GM19372 (cell line): ENCODE results near the gene CTRB2.

Experiments
- ATAC-seq: cut with Tn5 transposase; IDR thresholded peaks from one replicate; pipeline ENCODE4 v1.9.1; 2021; ENCODE audit warnings: mild to moderate bottlenecking, low read depth, moderate library complexity; ENCODE audit not compliant: unreplicated experiment

Gene CTRB2

DNA sequence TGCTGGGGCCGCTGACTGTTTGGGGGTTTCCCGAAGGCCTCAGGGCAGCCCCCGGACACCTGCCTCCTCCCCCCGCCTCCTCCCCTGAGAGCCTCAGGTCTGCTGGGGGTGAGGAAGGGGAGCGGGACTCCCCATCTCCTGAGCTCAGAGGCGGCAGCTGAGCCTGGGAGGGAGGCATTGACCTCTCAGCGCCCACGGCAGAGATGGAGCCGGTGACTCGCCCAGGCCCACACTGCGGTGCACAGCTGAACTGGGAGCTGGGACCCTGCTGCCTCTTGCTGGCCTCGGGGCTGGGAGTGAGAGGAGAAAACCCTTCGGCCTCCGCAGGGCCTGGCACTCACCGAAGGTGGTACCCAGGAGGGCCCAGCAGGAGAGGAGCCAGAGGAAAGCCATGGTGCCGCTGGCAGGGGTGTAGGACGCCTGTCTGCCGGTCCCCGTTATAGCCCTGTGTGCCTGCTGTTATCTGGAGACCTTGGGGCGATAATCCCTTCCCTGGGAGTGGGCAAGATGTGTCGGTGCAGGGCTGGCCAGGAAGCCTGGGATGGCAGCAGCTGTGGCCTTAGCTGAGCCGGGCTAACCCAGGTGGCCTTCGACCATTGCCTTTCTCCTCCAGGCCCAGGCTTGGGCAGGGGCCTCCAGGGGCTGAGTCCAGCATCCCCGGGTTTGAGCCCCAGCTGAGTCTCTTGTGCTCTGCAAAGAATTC, at the start of gene CTRB2:
Gene CTRB2 (minus strand): TSS at position 413 of the 703 bp plus-strand sequence. CDS start 20 bp downstream, at position 393.
- ATAC-seq = no peak

DNA sequence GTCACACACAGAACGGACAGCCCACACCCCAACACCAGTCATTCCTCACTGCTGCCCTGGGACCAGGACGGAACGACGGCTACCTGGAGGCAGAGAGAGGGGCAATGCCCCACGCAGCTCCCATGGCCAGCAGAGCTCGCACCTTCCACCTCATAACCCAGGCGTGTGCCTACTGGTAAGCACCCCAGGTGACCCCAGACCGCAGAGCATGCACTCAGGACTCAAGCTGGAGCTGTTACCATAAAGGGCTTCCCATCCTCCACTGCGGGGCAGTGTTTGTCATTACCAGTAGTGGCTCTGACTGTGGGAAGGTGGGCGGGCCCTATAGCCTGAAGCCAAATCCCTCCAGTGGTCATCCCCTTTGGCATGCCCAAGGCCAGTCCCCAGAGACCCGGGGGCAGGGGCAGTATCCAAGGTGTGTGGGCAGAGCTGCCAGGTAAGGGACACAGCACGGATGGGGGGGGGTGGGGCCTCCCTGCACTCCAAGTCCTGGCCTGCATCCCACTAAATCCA, 49.2 kb upstream of the CTRB2 start:
- ATAC-seq = no peak

DNA sequence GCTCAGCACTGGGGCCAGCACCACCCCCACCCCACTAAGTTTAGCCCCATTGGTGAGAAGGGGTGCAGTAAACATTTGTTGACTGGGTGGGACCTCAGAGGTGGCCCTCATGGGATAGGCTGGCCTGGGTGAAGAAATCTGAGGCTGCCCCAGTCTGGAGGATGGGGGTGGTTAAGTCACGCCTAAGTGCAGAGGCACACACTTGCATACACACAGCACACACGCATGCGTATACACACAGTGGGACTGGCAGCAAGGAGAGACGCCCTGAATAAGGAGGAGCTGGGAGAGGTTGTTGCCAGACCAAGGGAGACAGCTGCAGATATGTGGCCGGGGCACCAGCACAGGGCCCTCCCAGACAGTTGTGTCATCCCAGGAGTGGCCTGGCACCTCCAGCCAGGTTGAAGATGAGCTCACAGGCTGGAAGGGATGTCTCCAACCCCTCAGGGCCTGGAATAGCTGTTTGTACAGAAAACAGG, 47.4 kb upstream of the CTRB2 start:
- no peak for ATAC-seq

DNA sequence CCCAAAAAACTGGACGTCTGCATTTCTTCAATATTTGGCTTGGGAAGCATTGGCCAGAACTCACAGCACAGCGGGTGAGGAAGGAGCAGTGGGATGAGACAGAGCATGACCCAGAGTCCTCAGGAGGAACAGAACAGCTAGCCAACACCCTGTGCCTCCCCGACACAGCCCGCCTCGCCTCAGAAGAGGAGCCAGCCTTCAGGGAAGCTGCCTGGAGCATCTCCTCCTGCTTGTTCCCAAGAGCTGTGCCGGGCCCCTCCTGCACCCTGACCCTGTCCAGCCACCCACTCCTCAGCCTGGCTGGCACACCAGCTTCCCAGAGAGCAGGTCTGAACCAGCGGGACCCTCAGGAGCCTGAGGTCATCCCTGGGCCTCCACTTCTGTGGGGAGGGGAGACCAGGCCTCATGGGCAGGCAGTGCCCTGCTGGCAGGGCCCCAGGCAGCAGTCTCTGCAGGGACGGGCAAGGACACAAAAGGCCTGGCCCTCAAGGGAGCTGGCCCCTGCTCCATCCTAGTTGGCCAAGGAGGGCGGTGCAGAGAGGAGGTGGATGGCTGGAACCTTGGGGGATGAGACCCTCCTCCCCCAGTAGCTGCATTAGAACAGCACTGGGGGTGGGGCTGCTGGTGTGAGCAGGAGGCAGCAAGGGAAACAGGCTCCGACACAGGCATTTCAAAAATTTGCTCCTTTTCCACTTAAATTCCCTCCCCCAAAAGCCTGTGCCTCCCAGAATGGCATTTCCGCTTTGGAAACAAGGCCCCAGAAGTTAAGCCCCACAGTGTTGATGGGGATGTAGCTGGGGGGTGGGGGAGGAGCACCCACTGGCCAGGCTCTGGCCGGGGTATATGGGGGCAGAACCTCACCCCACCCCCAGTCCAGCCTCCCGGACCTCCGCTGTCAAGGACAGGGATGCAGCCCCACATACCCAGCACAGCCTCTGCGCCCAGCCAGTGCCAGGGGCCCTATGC, 46.3 kb upstream of the CTRB2 start:
- no peak for ATAC-seq

DNA sequence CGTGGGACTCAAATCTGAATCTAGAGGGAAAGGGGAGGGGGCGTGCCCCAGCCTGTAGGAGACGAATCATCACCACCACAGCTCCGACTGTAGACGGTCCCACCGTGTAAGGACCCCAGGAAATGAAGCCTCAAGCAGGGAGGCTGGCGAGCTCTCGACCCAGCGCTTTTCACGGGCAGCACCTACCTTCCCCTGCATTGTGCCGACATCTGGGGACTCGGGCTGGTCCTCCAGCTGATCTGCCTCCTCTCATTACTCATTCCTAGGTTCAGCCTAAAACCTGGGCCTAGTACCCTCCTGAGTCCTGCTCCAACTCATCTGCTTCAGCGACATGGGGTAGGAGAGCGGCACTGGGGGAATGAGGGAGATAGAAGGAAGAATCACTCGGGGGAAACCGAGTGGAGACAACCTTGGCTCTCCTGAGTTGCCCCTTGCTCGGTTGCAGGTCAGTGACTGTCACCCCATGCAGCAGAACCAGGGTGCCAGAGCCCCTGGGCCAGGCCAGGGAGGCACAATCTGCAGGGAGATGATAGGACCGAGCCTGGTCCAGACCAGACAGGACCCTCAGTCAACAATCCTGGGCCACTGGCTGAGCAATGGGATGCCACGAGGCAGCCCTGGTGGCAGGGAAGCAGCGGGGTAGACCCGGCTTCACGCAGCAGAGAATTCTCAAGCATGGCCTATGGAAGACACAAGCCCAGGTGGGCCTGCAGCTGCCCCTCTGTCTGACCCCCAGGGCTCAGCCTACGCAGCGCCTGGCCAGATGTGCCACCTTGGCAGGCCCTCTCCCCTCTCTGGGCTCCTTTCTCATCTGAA, 45.3 kb upstream of the CTRB2 start:
- ATAC-seq = no peak

DNA sequence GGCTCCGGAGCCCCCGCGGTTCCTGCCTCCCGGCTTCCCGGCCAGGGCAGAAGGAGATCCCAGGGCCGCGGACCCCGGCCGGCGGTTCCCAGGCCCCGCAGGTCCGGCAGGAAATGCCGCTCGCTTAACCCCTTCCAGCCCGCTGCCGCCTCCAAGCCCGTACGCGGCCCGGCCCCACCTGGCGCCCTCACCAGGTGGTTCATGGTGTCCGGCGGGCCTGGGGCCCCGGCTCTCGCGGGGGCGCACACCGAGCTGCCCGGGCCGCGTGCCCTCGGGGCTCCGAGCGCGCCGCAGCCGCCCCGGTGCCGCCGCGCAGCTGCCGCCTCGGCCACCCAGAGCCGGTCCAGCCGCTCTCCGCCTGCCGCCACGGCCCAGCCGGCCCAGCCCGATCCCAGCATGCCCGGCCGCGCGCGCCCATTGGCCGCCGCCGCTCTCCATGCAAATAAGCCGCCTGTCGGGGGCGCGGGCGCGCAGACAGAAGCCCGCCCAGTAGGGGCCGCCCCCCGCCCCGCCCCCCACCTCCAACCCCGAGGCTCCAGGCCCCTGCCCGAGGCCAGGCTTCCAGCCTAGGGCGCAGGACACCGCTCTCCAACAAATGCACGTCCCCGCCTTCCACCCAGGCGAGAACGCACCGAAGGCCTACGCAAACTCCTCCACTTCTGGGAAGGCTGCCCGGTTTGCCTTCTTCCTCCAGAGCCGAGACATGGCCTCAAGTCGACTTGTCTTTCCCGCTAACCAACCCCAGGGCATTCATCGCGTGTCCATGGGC, 44.5 kb upstream of the CTRB2 start, which contains the start of gene BCAR1:
Gene BCAR1 (minus strand): TSS at position 345 of the 769 bp plus-strand sequence. CDS start 142 bp downstream, at position 203.
- peak; percentile 83 for ATAC-seq

DNA sequence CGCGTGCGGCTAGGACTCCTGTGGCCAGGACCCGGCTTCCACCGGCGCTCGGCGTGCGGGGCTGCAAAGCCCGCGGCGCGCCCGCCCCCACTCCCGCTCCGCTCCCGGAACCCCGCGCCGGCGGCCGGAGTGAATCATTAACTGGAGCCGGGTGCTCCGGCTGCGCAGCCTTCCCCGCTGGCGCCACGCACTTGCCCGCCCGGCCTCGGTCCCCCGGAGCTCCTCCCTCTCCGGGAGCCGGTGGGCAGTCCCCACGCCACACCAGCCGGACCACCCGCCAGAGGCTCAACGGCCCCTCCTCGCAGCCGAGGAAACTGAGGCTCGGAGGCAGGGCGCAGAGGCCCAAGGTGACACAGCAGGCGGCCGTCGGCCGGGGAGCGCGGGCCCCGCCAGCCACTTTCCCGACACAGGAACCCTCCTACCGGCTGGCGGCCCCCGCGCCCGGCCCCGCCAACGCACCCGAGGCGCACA, 43.9 kb upstream of the CTRB2 start:
- ATAC-seq = peak; percentile 37

DNA sequence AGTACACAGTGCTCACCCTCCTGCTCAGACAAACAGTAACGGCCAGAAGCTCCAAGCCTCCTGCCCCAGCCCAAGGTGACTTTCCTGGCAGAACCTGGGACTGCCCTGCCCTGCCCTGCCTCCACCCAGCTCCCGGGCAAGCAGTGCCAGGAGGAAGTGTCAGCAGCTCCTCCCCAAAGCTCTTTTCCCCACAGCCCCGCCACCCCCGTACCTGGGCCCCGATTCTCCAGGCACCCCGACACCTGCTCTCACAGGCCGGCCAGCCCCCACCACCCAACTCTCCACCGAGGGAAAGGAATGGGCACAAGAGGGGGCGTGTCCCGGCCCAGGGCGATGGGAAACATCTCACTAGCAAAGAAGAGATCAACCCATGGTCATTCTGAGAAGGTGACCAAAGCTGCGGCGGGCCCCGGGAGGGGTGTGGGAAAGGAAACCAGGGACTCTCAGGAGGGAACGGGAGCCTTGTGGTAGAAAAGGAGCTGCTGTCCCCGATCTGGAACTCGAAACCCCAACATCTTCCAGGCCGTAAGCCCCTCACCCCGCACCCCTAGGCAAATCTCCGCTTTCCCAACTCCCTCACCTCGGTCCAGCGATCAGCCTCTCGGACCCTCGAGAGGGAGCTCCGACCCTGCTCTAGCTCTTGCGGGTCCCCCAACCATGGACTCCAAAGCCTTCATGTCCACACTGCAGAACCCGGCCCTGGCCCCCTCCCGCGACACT, 43.3 kb upstream of the CTRB2 start:
- ATAC-seq = no peak

DNA sequence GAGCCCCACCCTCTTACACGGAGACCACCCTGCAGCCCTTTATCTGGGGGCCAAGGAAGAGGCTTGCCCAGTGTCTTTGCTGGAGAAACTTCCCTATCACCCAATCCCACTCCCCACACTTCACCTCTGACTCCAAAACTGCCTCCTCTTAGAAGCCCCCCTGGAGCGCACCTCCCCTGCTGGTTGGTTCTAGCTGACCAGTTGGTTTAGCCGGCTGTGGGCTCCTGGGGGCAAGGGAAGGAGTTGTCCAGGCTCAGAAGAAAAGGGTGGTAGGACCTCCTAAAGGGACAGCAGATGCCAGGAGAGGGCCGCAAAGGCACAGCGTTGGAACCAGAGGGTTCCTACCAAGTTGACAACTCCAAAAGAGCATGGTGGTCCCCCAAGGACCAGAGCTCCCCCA, 42.5 kb upstream of the CTRB2 start:
- no peak for ATAC-seq

DNA sequence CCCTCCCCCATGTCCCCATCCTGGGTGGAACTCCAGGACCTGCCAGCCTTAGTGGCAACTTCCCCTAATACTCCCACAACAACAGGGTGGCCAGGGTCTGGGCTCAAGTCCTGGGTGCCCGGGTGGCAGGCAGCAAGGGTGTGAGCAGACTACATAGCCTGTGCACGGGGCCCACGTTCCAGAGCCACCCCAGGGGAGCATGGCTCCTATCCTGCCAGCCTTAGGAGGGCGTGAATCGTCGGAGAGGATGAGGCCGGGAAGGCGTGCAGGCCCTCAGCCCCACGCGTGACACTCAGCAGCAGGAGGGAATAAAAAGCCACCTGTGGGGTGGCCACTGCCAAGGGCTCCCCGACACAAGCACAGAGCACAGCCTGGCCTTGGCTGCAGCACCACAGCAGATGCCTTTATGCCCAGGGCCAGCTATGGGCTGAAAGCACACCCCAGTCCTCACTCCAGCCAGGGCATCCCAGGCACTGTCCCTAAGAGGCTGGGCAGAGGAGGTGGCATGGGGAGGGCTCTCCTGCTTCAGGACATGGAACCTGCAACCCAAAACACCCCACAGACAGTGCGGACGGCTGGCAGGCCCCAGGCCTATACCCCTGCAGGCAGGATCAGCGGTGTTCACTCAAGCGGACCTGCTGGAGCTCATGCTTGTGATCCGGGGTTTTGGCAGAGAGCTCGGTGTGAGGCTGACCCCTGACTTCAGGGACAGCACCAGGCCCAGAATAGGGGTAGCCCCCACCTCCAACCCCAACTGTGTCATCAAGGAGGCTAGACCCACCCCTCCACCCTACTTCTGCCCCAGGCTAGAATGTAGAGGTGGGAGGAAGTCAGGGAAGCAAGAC, 41.8 kb upstream of the CTRB2 start:
- ATAC-seq = no peak

DNA sequence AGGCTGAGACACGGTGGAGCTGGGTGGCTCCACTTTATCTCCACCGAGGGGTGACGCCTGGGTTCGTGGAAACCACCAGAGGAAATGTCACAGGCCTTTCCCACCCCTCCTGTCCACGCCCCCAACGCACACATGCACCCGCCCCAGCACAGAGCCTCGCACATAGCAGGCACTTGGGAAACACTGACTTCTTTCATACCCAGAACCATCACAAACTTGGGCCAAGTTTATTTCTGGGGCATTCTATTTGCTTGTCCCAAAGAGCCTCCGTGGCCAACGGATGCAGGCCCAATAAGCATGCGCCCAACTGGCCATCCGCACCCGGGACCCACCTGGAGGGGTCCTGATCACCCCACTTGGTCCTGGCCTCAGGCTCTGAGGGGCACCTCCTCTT, 41.2 kb upstream of the CTRB2 start:
- ATAC-seq = no peak

DNA sequence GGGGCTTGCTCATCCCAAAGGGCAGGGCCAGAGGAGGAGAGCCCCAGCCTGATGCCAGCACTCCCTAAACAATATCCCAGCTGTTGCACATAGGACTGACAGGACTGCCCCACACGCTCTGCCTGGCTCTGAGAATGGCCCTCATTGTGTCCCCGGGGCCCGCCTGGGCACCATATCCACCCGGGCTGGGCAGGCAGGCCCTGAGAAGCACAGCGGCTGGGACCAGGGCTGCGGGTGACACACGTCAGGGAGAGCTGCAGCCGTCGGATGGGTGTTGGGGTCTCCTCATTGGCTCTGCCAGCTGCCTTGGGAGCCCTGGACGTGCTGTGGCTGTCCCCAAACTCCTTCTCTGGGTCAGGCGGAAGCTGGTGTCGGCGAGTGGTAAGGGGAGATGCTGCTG, 40.3 kb upstream of the CTRB2 start:
- no peak for ATAC-seq

DNA sequence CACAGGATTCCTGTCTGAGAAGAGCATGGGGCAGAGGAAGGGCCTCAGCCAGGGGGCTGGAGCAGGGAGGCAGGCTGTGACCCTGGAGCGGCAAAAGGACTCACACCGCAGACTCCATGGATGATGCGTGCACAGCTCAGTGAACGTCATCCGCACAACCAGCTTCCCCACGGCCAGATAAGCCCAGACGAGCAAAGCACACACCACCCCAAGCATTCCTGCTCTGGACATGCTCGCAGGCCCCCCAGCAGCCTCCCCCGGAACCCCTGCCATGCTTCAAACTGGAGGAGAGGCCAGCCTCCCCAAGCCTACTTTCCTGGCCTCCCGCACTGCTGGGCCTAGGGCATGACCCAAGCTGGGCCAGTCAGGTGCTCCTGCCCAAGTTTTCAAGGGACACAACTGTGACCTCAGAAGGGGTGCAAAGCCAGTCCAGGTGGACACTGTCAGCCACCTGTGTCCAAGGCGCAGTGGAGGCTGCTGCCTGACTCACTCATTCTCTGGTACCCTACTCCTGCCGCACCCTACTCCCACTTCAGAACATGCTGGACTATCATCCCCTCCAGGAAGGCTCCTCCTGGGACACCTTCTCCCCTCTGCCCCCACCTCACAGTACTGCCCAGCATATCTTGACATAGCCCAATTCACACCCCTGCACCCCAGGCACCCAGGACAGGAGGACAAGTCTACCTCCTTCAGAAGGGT, 39.7 kb upstream of the CTRB2 start:
- no peak for ATAC-seq

DNA sequence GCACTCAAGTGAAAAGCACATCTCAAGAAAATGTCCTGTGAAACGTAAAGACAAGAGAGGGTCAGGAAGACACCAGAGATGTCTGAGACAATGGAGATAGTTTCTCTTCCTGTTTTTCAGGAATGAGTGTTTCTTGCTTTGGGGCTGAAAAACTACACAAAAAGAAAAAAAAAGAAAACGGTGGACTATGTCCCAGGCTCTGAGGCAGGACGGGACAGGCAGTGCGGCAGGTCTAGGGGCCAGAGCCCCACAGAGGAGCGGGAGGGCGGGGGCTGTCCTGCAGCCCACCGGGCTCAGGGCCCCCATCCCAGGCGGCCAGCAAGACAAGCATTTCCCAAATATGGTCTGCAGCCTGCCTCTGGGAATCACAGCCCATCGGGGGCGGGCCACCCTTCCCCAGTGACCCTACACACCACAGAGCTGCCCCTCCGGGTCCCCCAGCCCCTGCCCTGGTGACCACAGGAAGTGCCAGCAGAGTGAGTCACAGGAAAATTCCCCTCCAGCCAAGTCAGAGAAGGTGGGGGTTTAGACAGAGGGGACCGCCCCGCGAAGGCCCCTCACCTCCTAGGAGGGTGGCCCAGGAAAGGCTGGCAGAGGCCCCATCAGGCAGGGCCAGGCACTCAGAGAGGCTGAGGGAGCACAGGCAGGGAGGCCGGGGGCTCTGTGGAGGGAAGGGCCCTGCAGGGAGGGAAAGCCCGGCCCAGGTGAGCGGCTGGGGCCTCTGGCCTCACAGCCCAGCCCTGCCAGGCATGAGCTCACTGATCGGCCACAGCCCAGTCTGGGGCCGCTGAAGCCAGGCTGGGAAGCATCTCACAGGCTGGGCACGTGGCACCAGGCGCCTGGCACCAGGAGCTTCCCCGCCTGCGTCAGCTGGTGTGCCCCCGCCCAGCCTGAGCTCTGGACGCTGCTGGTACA, 38.1 kb upstream of the CTRB2 start:
- no peak for ATAC-seq

DNA sequence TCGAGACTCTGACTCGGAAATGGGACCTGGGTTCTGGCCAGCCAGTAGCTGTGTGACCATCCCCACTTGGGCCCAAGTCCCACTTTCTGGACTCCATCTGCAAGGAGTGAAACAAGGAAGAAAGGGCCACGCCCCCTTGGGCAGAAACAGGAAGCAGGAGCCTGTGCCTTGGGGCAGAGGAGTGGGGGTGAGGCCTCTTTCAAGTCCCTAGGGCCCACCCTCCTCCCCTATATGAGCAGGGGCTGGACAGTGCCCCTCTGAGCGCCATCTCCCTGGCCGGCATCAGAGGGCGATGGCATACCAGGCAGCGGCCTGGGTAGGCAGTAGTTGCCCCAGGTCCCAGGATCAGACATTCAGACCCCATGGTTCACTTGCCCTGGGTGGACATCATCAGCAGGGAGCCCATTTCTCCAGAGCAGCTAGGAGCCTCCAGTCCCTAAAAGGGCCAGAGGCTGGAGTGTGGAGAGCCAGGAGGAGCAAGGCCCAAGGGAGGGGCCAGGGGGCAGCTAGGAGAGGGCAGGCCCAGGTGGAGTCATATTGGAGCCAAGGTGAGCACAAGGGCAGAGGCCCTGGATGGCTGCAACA, 37.4 kb upstream of the CTRB2 start:
- no peak for ATAC-seq

DNA sequence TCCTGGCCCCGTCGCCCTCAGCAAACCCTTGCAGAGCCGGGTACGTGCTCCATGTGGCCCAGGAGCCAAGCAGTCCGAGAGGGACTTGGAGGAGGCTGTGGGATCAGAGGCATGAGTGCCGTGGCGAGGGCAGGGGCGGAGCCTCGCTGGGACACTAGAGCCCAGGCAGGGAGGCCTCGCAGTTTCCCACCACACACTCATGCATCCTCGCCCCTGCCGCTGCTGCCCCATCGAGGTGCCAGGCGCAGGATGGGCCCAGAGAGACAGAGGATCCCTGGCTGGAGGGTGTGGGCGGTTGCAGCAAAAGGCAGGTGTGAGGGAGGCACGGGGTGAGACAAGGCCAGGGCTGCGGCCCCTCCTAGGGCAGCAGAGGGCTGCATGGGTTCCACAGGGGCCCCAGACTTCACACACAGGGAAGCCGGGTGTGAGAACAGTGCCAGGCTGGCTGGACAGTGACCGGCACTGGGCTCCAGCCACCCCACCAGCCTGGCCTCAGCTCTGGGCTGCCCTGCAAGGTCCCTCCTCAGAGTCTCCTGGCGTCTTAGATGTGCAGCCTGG, 36.8 kb upstream of the CTRB2 start:
- no peak for ATAC-seq
